CD14-positive monocyte (primary cell): Measurements from ENCODE around the gene CLASP1. TPM values are rescaled to one million over a fixed set of nuclear protein-coding genes. Genes with fewer than 3 reads are reported as not detected.
A peak's percentile ranks its signal among the peaks of the same experiment; 100 is the strongest.

Experiments
- DNase-seq, 3 donors: peaks; one replicate each; pipeline ENCODE4 v3.0.0-alpha.2; 2011 to 2022
- H2AFZ ChIP-seq: 2 replicates; pipeline ENCODE4 v1.6.0; 2012; ENCODE audit warnings: mild to moderate bottlenecking, low read depth, low read length, inconsistent platforms; ENCODE audit not compliant: insufficient read depth, poor library complexity, severe bottlenecking
- H3K27ac ChIP-seq, 2 donors: 1 replicate in 1 of 2; 2 replicates in 1 of 2; pipeline ENCODE4 v1.5.1; 2012 to 2013; ENCODE audit warnings: low read length in 2 of 2, control low read depth in 1 of 2, inconsistent platforms in 1 of 2, low read depth in 1 of 2, mild to moderate bottlenecking in 1 of 2
- H3K27me3 ChIP-seq, 2 donors: one replicate each; pipeline versions ENCODE4 v1.6.0 to v1.6.1; 2011 to 2013; ENCODE audit warnings: low read length in 2 of 2; ENCODE audit not compliant: control insufficient read depth in 2 of 2, insufficient read depth in 2 of 2
- H3K36me3 ChIP-seq, 2 donors: replicated peaks in 1 of 2; 1 replicate in 1 of 2; 2 replicates in 1 of 2; pipeline versions ENCODE4 v1.5.1 to v1.6.1; 2012 to 2013; ENCODE audit warnings: low read length in 2 of 2, control low read depth in 1 of 2, inconsistent platforms in 1 of 2, mild to moderate bottlenecking in 1 of 2; ENCODE audit not compliant: insufficient read depth in 2 of 2, control insufficient read depth in 1 of 2
- H3K4me1 ChIP-seq, 2 donors: 1 replicate in 1 of 2; 2 replicates in 1 of 2; pipeline versions ENCODE4 v1.5.1 to v1.6.1; 2012 to 2013; ENCODE audit warnings: low read length in 2 of 2, control low read depth in 1 of 2, inconsistent platforms in 1 of 2, mild to moderate bottlenecking in 1 of 2, moderate library complexity in 1 of 2; ENCODE audit not compliant: insufficient read depth in 2 of 2, control insufficient read depth in 1 of 2
- H3K4me2 ChIP-seq: replicated peaks from 2 replicates; pipeline ENCODE3; 2012; ENCODE audit warnings: low read length, moderate library complexity, mild to moderate bottlenecking; ENCODE audit not compliant: poor library complexity, severe bottlenecking; ENCODE audit errors: extremely low read depth
- H3K4me3 ChIP-seq, 3 experiments: fragments of 200-600 bp in 1 of 3; sonication (generic) in 1 of 3; replicated peaks in 1 of 3; 1 replicate in 2 of 3; 2 replicates in 1 of 3; pipeline ENCODE4 v1.5.1; 2011 to 2013; ENCODE audit warnings: low read length in 3 of 3, mild to moderate bottlenecking in 3 of 3, control low read depth in 2 of 3, low read depth in 2 of 3, inconsistent platforms in 1 of 3, moderate library complexity in 1 of 3
- H3K79me2 ChIP-seq: 2 replicates; pipeline ENCODE4 v1.6.0; 2012; ENCODE audit warnings: mild to moderate bottlenecking, control low read depth, inconsistent platforms, low read length, moderate library complexity; ENCODE audit not compliant: insufficient read depth
- H3K9ac ChIP-seq: 2 replicates; pipeline ENCODE4 v1.6.0; 2017; ENCODE audit warnings: low read length, mild to moderate bottlenecking; ENCODE audit not compliant: insufficient read depth, poor library complexity, severe bottlenecking
- H3K9me3 ChIP-seq, 2 donors: replicated peaks in 1 of 2; 1 replicate in 1 of 2; 2 replicates in 1 of 2; pipeline versions ENCODE4 v1.5.1 to v1.6.1; 2012 to 2013; ENCODE audit warnings: low read length in 2 of 2, control low read depth in 1 of 2; ENCODE audit not compliant: control insufficient read depth in 1 of 2, insufficient read depth in 1 of 2
- H4K20me1 ChIP-seq: 2 replicates; pipeline ENCODE4 v1.6.0; 2012; ENCODE audit warnings: mild to moderate bottlenecking, low read length, control low read depth, moderate library complexity; ENCODE audit not compliant: insufficient read depth
- H3K27ac Mint-ChIP-seq, 7 donors: one replicate each; pipeline ENCODE4 v1.8.0; 2020; ENCODE audit warnings: mild to moderate bottlenecking in 7 of 7, mixed read lengths in 7 of 7, moderate library complexity in 6 of 7, inconsistent platforms in 2 of 7
- H3K27me3 Mint-ChIP-seq, 3 donors: one replicate each; pipeline ENCODE4 v1.8.0; 2021 to 2022; ENCODE audit warnings: low read depth in 3 of 3, mild to moderate bottlenecking in 3 of 3, mixed read lengths in 3 of 3, moderate library complexity in 3 of 3, inconsistent platforms in 1 of 3
- H3K36me3 Mint-ChIP-seq, 2 donors: one replicate each; pipeline ENCODE4 v1.8.0; 2020; ENCODE audit warnings: mixed read lengths in 2 of 2, inconsistent platforms in 1 of 2, mild to moderate bottlenecking in 1 of 2
- H3K4me1 Mint-ChIP-seq: one replicate; pipeline ENCODE4 v1.8.0; 2020; ENCODE audit warnings: mild to moderate bottlenecking, mixed read lengths
- H3K4me3 Mint-ChIP-seq, 2 donors: one replicate each; pipeline ENCODE4 v1.8.0; 2020; ENCODE audit warnings: mild to moderate bottlenecking in 2 of 2, mixed read lengths in 2 of 2, moderate library complexity in 1 of 2
- H3K9me3 Mint-ChIP-seq, 7 donors: one replicate each; pipeline ENCODE4 v1.8.0; 2020 to 2022; ENCODE audit warnings: mixed read lengths in 7 of 7, mild to moderate bottlenecking in 6 of 7, moderate library complexity in 6 of 7, inconsistent platforms in 2 of 7
- CTCF ChIP-seq: fragments of 200-600 bp; IDR thresholded peaks from one replicate; pipeline ENCODE4 v1.8.0; 2022; ENCODE audit warnings: antibody characterized with exemption, mild to moderate bottlenecking
- WGBS: methylation state at CpG from one replicate; pipeline ENCODE4 v1.1.5; 2013; ENCODE audit warnings: missing lambda C conversion rate; ENCODE audit not compliant: insufficient coverage; 5-methylcytosine and 5-hydroxymethylcytosine counted together
- intact Hi-C, 2 donors: fragments of 100-400 bp; cut with micrococcal nuclease; formaldehyde crosslinking; loops; one replicate each; pipeline versions ENCODE4 v1.15.0 to v1.15.1; 2023
- polyA plus RNA-seq, 3 donors: library from polyadenylated mRNA; depleted of rRNA in 1 of 3; unstranded in 2 of 3; stranded (reverse) in 1 of 3; fragments of 300-500 nt in 2 of 3; fragments of >200 nt in 1 of 3; fragmentation: Illumina TruSeq in 2 of 3; gene quantifications; 1 replicate in 2 of 3; 2 replicates in 1 of 3; pipeline ENCODE4 v1.2.3, GENCODE V29; 2012 to 2021

The CLASP1 gene
- polyA plus RNA-seq, 3 donors = 4.8 to 8.1 (median 7.6) TPM

GRCh38 chr2:121377646-121378045 is 271.6 kb downstream of the CLASP1 start:
- DNase-seq = no peak
- intact Hi-C loops = no loop called here
- H3K4me3 Mint-ChIP-seq = no peak overlapping the region

GRCh38 chr2:121376535-121377250 is 272.6 kb downstream of the CLASP1 start:
- Mint-ChIP-seq H3K36me3 (peaks cover 80 to 91% of the 10 kb centered on the region in 2 donors), H3K9me3 (peaks cover 0 to 13% (median 8%) of the 10 kb centered on the region in 7 donors), H3K4me3 (no peak overlapping the region), H3K27me3 (peaks cover 2 to 4% (median 2%) of the 10 kb centered on the region in 3 donors), H3K27ac (peak overlapping the region in 1 of 7 donors; percentile 35), H3K4me1 (no peaks in the 10 kb centered on the region)
- Histone ChIP-seq H4K20me1 (no peaks in the 10 kb centered on the region), H3K4me3 (no peak overlapping the region), H3K9me3 (peaks cover 0 to 4% of the 10 kb centered on the region in 2 donors), H3K4me1 (no peaks in the 10 kb centered on the region), H3K36me3 (peaks cover 61 to 100% of the 10 kb centered on the region in 2 donors), H3K27me3 (no peaks in the 10 kb centered on the region), H3K4me2 (no peak overlapping the region), H3K27ac (no peak overlapping the region), H3K9ac (no peak overlapping the region), H3K79me2 (no peaks in the 10 kb centered on the region), H2AFZ (no peak overlapping the region)
- TF ChIP-seq CTCF = no peak
- intact Hi-C loops = no loop called here
- 95% methylated on average over 3 of the region's 5 CpGs for WGBS
- no peak for DNase-seq

More at GRCh38 chr2:121377646-121378045, 271.6 kb downstream of the CLASP1 start:
- TF ChIP-seq CTCF = no peak
- WGBS = no CpG with 5 or more reads among the region's 5 CpGs
- no peak overlapping the region for H3K27ac ChIP-seq
- no peak overlapping the region for H2AFZ ChIP-seq
- H3K79me2 ChIP-seq = no peaks in the 10 kb centered on the region
- H3K4me2 ChIP-seq = no peak overlapping the region
- no peaks in the 10 kb centered on the region for H3K27me3 ChIP-seq
- Mint-ChIP-seq H3K27me3 (peaks cover 2 to 4% (median 2%) of the 10 kb centered on the region in 3 donors), H3K9me3 (peaks cover 0 to 13% (median 8%) of the 10 kb centered on the region in 7 donors), H3K4me1 (no peaks in the 10 kb centered on the region), H3K27ac (no peak overlapping the region), H3K36me3 (peaks cover 83 to 96% of the 10 kb centered on the region in 2 donors)
- H3K9ac ChIP-seq = no peak overlapping the region
- peaks cover 0 to 4% of the 10 kb centered on the region in 2 donors for H3K9me3 ChIP-seq
- no peak overlapping the region for H3K4me3 ChIP-seq
- H3K36me3 ChIP-seq = peaks cover 69 to 100% of the 10 kb centered on the region in 2 donors
- no peaks in the 10 kb centered on the region for H3K4me1 ChIP-seq
- H4K20me1 ChIP-seq = no peaks in the 10 kb centered on the region
